Thyroid gland (tissue), 4 donors: ENCODE data around the gene WDR91.

Experiments used
- POLR2A ChIP-seq, 2 donors: fragments of 450-650 bp; IDR thresholded peaks; one replicate each; pipeline ENCODE4 v1.6.1; 2017; ENCODE audit warnings: antibody characterized with exemption in 2 of 2, mild to moderate bottlenecking in 2 of 2, moderate library complexity in 1 of 2
- TF ChIP-seq, protein P1 (sequence below), 6 experiments: fragments of 200-600 bp in 3 of 6; fragments of 450-650 bp in 3 of 6; sonication (generic) in 3 of 6; IDR thresholded peaks; one replicate each; pipeline ENCODE4 v1.5.1; 2016 to 2019; ENCODE audit warnings: antibody characterized with exemption in 6 of 6, mild to moderate bottlenecking in 2 of 6, inconsistent platforms in 1 of 6, moderate library complexity in 1 of 6

DNA sequence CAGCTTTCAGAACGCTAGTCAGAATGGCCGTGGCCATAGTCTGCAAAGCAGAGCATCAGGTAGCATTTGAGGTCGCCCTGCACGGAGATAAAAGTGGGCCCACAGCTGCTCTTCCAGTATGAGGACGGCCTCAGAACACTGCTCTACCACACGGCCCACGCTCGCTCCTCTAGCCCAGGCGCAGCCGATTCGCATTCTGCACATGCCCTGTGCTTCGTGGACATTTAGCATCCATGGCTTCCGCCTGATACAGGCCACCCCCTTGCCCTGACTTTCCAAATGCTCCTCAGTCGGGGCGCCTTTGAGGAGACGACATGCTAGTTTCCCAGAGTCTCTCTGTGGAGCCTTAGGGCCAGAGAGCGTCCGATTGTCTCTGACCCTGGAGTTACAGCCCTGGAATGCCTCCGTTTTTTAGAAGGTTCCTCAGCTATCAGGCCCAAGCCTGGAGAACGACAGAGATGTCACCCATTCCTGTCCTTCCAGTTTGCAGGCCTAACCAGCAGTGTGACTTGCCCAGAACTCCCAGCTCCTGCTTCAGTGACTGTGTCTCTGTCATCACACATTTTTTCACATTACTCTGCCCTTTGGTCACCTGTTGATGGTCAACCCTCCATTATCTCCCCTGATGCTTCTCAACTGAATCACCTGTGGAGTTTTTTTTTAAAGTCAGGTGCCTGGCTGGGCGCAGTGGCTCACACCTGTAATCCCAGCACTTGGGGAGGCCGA lies 36.6 kb upstream of the WDR91 start:
- TF ChIP-seq, protein P1, sequence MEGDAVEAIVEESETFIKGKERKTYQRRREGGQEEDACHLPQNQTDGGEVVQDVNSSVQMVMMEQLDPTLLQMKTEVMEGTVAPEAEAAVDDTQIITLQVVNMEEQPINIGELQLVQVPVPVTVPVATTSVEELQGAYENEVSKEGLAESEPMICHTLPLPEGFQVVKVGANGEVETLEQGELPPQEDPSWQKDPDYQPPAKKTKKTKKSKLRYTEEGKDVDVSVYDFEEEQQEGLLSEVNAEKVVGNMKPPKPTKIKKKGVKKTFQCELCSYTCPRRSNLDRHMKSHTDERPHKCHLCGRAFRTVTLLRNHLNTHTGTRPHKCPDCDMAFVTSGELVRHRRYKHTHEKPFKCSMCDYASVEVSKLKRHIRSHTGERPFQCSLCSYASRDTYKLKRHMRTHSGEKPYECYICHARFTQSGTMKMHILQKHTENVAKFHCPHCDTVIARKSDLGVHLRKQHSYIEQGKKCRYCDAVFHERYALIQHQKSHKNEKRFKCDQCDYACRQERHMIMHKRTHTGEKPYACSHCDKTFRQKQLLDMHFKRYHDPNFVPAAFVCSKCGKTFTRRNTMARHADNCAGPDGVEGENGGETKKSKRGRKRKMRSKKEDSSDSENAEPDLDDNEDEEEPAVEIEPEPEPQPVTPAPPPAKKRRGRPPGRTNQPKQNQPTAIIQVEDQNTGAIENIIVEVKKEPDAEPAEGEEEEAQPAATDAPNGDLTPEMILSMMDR (IDR thresholded peaks at IDR 0.05), result no peak
- no peak for TF ChIP-seq POLR2A (IDR thresholded peaks at IDR 0.05)
